HEK293T (cell line): ENCODE measurements around the gene PLEKHO1.

Source experiments
- BHLHE40 ChIP-seq: fragments of 450-650 bp; IDR thresholded peaks from 2 replicates; pipeline ENCODE4 v1.6.1; 2016; ENCODE audit warnings: mild to moderate bottlenecking, moderate library complexity, borderline replicate concordance
- ELF4 ChIP-seq: fragments of 450-650 bp; IDR thresholded peaks from 2 replicates; pipeline ENCODE4 v1.6.1; 2017; ENCODE audit warnings: antibody characterized with exemption
- FOXA1 ChIP-seq: fragments of 450-650 bp; IDR thresholded peaks from 2 replicates; pipeline ENCODE4 v1.6.1; 2016; ENCODE audit warnings: mild to moderate bottlenecking
- FOXK2 ChIP-seq: fragments of 450-650 bp; IDR thresholded peaks from 2 replicates; pipeline ENCODE4 v1.6.1; 2016; ENCODE audit warnings: mild to moderate bottlenecking
- FOXM1 ChIP-seq: fragments of 450-650 bp; IDR thresholded peaks from 2 replicates; pipeline ENCODE4 v1.6.1; 2017; ENCODE audit warnings: mild to moderate bottlenecking, borderline replicate concordance
- HDGF ChIP-seq: fragments of 450-650 bp; IDR thresholded peaks from 2 replicates; pipeline ENCODE4 v1.6.1; 2017; ENCODE audit warnings: antibody characterized with exemption, borderline replicate concordance
- L3MBTL2 ChIP-seq: fragments of 450-650 bp; conservative IDR thresholded peaks from 2 replicates; pipeline ENCODE4 v1.6.1; 2016; ENCODE audit warnings: mild to moderate bottlenecking
- NFRKB ChIP-seq: fragments of 450-650 bp; IDR thresholded peaks from 2 replicates; pipeline ENCODE4 v1.6.1; 2016; ENCODE audit warnings: mild to moderate bottlenecking, moderate library complexity
- SP1 ChIP-seq: fragments of 450-650 bp; IDR thresholded peaks from 2 replicates; pipeline ENCODE4 v1.6.1; 2017
- SUZ12 ChIP-seq: fragments of 450-650 bp; IDR thresholded peaks from 2 replicates; pipeline ENCODE4 v1.6.1; 2016; ENCODE audit warnings: mild to moderate bottlenecking
- TARDBP ChIP-seq: fragments of 450-650 bp; IDR thresholded peaks from 2 replicates; pipeline ENCODE4 v1.6.1; 2016
- TF ChIP-seq, protein P1 (sequence below): fragments of 450-650 bp; IDR thresholded peaks from 2 replicates; pipeline ENCODE4 v1.6.1; 2016

GRCh38 chr1:150160964-150161621 lies 11.4 kb downstream of the PLEKHO1 start:
- TF ChIP-seq SUZ12 (no peak), NFRKB (no peak), FOXM1 (no peak), SP1 (no peak), L3MBTL2 (no peak), HDGF (no peak), FOXK2 (no peak), ELF4 (no peak), BHLHE40 (no peak), FOXA1 (no peak), TARDBP (no peak)
- TF ChIP-seq, protein P1, sequence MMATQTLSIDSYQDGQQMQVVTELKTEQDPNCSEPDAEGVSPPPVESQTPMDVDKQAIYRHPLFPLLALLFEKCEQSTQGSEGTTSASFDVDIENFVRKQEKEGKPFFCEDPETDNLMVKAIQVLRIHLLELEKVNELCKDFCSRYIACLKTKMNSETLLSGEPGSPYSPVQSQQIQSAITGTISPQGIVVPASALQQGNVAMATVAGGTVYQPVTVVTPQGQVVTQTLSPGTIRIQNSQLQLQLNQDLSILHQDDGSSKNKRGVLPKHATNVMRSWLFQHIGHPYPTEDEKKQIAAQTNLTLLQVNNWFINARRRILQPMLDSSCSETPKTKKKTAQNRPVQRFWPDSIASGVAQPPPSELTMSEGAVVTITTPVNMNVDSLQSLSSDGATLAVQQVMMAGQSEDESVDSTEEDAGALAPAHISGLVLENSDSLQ = no peak
